ENCODE results near the gene PPIE. TPM values are rescaled to one million over a fixed set of nuclear protein-coding genes. Genes with fewer than 3 reads are reported as not detected.

The PPIE gene
- total RNA-seq, 1 donor, result 31.1 TPM

GRCh38 chr1:39727932-39728317, 10.8 kb upstream of the PPIE start:
- H3K4me3 ChIP-seq (ENCODE audit: low read depth, low read length), result no peak overlapping the region
- DNase-seq (ENCODE audit: low read depth), result no peak
- TF ChIP-seq, protein P1, sequence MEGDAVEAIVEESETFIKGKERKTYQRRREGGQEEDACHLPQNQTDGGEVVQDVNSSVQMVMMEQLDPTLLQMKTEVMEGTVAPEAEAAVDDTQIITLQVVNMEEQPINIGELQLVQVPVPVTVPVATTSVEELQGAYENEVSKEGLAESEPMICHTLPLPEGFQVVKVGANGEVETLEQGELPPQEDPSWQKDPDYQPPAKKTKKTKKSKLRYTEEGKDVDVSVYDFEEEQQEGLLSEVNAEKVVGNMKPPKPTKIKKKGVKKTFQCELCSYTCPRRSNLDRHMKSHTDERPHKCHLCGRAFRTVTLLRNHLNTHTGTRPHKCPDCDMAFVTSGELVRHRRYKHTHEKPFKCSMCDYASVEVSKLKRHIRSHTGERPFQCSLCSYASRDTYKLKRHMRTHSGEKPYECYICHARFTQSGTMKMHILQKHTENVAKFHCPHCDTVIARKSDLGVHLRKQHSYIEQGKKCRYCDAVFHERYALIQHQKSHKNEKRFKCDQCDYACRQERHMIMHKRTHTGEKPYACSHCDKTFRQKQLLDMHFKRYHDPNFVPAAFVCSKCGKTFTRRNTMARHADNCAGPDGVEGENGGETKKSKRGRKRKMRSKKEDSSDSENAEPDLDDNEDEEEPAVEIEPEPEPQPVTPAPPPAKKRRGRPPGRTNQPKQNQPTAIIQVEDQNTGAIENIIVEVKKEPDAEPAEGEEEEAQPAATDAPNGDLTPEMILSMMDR (IDR thresholded peaks at IDR 0.05; ENCODE audit: insufficient read depth, low read depth, low read length), result no peak

DNA sequence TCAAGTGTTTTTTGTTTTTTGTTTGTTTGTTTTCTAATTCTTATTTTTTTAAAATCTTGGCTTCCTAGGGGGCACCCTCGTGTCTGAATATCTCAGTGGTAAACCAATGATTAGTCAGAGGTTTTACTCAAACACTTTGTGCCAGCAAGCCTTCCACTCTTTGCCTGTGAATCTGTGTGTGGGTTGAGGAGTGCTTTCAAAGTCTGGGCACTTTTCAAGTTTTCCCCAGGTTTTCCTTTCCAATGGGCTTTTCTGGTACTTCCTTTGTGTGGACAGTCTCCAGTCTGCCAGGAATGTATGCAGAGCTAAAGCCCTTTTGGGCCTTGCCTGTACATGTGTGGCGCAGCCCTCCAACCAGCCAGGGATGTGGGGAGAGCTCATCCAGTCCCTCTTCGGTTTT, 9.7 kb upstream of the PPIE start:
- TF ChIP-seq, protein P1 (IDR thresholded peaks at IDR 0.05; ENCODE audit: insufficient read depth, low read depth, low read length), result no peak
- no peak for DNase-seq (ENCODE audit: low read depth)

GRCh38 chr1:39729842-39730241, 8.8 kb upstream of the PPIE start:
- TF ChIP-seq, protein P1 (IDR thresholded peaks at IDR 0.05; ENCODE audit: insufficient read depth, low read depth, low read length), result no peak
- DNase-seq (ENCODE audit: low read depth), result peak; percentile 6
- H3K4me3 ChIP-seq (ENCODE audit: low read depth, low read length), result no peak overlapping the region

More for the DNA sequence above, 9.7 kb upstream of the PPIE start:
- H3K4me3 ChIP-seq (ENCODE audit: low read depth, low read length), result no peak overlapping the region

GRCh38 chr1:39732730-39733129, 6.0 kb upstream of the PPIE start:
- no peak overlapping the region for H3K4me3 ChIP-seq (ENCODE audit: low read depth, low read length)
- no peak for DNase-seq (ENCODE audit: low read depth)
- TF ChIP-seq, protein P1 (IDR thresholded peaks at IDR 0.05; ENCODE audit: insufficient read depth, low read depth, low read length), result no peak

GRCh38 chr1:39733161-39733560, 5.5 kb upstream of the PPIE start:
- H3K4me3 ChIP-seq (ENCODE audit: low read depth, low read length), result no peak overlapping the region
- TF ChIP-seq, protein P1 (IDR thresholded peaks at IDR 0.05; ENCODE audit: insufficient read depth, low read depth, low read length), result no peak
- DNase-seq (ENCODE audit: low read depth), result no peak

DNA sequence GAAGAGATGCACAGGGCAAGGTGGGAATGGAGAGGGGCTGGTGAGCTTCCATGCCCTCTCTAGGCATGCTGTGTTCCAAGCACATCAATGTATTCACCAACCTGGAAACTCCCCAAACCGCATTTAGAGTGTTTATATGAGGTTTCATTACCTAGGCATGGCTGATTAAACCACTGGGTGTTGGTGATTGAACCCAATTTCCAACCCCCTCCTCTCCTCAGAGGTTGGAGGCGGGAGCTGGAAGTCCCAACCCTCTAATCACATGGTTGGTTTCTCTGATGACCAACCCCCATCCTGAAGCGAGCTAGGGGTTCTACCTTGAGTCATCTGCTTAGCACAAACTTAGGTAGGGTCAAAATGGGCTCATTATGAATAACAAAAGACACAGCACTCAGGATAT, 3.0 kb upstream of the PPIE start:
- TF ChIP-seq, protein P1 (IDR thresholded peaks at IDR 0.05; ENCODE audit: insufficient read depth, low read depth, low read length), result no peak
- no peak overlapping the region for H3K4me3 ChIP-seq (ENCODE audit: low read depth, low read length)

DNA sequence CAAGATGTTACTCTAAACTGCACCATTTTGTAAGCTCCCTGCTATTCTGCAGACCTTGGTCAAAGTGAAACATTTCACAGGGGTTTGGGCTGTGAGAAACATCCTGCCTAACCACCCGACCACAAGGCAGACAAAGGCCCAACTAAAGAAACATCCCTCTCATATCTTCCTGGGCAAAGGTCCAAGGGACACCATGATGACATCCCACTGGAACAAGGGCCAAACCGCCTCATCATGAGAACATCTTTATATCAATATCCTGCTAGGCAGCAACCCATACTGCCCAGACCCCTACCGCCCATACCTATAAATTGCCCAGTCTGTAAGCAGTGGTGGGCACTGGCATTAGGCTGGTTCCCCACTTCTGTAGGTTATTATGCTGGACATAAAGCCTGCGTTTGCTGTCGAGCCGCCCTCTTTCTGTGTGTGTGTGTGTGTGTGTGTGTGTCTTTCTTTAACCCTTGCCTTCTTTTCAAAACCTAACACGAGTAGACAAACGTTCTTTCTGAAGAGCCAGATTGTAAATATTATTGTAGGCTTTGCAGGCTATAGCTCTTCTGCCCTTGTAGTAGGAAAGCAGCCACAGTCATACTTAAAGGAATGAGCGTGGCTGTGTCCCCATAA, 1.0 kb upstream of the PPIE start:
- peak; percentile 11 for DNase-seq (ENCODE audit: low read depth)
- TF ChIP-seq, protein P1 (IDR thresholded peaks at IDR 0.05; ENCODE audit: insufficient read depth, low read depth, low read length), result no peak
- H3K4me3 ChIP-seq (ENCODE audit: low read depth, low read length), result no peak overlapping the region

More for the DNA sequence above, 3.0 kb upstream of the PPIE start:
- DNase-seq (ENCODE audit: low read depth), result no peak
